Measurements from ENCODE around the gene PLA2R1.
A peak's percentile ranks its signal among the peaks of the same experiment; 100 is the strongest.

Gene PLA2R1

GRCh38 chr2:160028431-160029269 lies 33.8 kb downstream of the PLA2R1 start:
- DNase-seq = no peak

- peak; percentile 56 to 75 for DNase-seq
These were observed 40.3 kb downstream of the PLA2R1 start for GRCh38 chr2:160022162-160022561.

DNA sequence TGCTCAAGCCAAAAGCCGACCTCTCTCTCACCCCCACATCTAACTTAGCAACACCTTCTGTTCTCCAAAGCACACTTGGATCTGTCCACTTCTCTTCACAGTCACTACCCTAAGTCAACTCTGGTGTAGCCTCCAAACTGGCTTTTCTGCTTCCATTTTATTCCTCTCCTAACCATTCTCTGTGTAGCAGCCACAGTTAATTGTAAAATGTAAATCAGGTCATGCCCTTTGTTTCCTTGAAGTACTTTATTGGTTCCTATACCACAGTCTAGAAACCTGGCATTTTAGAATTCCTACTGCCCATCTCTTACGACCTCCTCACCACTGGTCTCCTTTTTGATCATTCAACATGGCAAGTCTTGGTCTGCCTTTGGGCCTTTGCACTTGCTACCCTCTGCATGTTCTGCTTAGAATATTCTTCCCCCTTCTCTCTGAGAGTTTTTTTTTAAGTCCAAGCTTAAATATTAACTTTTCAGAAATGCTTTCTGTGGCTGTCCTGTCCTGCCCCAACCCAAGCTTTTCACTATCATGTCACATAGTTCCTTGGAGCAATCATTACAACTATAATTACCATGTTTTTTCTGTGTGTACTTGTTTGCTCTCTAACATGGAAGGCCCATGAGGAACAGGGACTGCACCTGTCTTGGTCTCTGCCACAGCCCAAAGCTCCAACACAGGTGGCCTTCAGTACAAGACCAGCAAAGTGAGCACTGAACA lies 42.9 kb downstream of the PLA2R1 start:
- DNase-seq = no peak

DNA sequence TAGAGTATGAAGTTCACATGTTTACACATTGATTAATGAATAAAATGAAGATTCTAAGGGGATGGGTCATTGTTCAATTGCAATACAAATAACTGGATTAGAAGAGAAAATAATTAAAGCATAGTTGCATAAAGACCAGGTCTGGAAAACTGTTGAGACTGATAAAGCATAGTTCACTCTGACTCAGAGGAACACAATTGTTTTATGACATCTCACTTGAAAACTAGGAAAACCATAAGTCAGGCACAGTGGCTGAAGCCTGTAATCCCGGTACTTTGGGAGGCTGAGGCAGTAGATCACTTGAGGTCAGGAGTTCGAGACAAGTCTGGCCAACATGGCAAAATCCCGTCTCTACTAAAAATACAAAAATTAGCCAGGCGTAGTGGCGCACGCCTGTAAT lies 46.7 kb downstream of the PLA2R1 start:
- no peak for DNase-seq

- DNase-seq = peak; percentile 6 to 23
These were observed 48.2 kb downstream of the PLA2R1 start for GRCh38 chr2:160014227-160014626.

GRCh38 chr2:160010361-160011145 lies 51.9 kb downstream of the PLA2R1 start:
- no peak for DNase-seq

- DNase-seq = no peak
These were observed 55.3 kb downstream of the PLA2R1 start for GRCh38 chr2:160007111-160007510.

DNA sequence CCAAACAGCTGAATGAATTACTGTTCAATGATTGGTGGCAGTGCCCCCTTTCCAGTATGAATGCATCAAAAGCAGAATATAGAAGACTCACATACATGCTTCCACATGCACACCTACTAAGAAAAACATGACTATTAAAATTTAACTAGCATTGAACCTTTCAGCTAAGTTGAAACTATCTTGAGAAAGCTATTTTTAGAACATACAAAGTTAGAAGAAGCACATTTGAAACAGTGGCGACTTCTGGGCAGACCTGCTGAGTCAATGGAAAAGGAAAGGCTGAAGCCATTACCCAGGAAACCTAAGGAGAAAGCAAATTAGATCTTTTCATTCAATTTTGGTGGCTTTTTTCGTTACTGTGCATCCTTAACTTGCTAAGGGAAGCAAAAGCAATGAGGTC lies 55.9 kb downstream of the PLA2R1 start:
- no peak for DNase-seq

GRCh38 chr2:160005908-160006307 lies 56.5 kb downstream of the PLA2R1 start:
- DNase-seq = no peak

DNA sequence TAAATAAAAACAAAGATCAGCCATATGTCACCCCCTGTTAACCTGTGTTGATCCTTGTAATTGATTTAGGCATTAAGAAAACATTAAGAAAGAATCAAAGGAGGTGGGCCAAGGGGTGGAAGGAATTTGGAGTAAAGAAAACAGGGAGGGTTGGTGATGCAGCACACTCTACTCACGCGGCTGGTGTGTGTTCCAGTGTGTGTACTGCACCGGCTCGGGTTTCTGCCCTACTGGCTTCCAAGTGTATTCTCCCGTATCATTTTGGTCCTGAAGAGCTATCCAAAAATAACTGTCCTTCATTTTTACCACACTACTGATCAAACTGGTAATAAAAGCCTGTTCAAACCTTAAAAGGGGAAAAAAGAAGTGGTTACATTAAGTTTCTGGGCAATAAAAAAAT lies 56.9 kb downstream of the PLA2R1 start:
- DNase-seq = no peak

GRCh38 chr2:159998961-159999360 lies 63.5 kb downstream of the PLA2R1 start:
- DNase-seq = no peak

- no peak for DNase-seq
These were observed 64.2 kb downstream of the PLA2R1 start for GRCh38 chr2:159998243-159998642.

- DNase-seq = no peak
These were observed 65.4 kb downstream of the PLA2R1 start for GRCh38 chr2:159996792-159997546.

DNA sequence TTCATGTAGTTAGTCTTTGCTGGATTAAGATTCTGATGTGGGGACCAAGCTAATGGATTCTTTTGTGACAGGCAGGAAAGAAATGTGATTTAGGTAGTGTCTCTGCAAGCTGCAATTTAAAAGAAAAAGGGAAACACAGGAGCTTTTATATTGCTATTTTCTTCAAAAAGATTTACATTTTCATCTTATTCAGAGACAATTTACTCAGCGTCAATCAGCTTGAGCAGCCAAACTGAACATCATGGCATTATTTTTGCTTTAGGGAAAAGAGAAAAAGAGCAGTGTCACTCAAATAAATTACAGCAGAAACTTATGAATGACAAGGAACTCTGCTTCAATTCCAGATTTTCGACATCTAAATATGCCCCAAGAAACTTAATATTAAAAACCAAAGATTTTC lies 67.4 kb downstream of the PLA2R1 start:
- no peak for DNase-seq

- DNase-seq = no peak
These were observed 73.2 kb downstream of the PLA2R1 start for GRCh38 chr2:159989249-159989648.

- DNase-seq = no peak
These were observed 73.9 kb downstream of the PLA2R1 start for GRCh38 chr2:159988412-159988970.

DNA sequence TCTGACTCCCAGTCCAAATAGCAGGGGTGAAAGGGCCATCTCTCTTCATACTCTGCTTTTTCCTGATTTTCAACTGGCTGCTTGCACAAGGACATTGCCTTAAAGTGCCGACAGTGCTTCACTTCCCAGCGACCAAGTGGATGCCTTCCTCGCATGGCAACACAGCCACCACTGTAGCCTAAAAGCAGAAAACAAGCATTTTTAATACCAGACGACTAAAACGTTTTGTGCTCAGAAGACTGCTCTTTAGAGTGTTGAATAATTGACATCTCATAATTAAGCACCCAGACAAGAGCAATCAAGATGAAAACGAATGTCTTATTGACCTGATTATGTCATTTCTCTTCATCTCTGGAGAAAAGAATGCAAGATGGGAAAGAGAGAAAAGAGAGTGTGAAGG lies 75.2 kb downstream of the PLA2R1 start:
- DNase-seq = no peak

DNA sequence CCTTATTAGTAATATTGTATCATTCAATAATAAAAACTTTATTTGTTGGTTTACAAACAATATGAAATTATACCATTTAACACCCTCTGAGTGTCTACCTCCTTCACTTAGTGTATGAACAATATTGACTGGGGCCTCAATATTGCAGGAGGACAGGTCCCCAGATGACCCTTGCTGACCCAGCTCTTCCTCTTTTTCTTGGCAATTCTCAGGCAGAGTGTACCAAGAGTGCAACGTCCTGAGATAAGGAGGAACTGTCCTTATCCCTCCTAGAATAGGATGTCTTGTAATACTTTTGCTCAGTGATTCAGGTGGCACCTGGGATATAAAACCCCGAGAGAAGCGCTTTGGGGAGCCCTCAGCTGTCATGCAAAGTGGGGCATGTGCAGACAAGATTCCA lies 76.8 kb downstream of the PLA2R1 start:
- no peak for DNase-seq

DNA sequence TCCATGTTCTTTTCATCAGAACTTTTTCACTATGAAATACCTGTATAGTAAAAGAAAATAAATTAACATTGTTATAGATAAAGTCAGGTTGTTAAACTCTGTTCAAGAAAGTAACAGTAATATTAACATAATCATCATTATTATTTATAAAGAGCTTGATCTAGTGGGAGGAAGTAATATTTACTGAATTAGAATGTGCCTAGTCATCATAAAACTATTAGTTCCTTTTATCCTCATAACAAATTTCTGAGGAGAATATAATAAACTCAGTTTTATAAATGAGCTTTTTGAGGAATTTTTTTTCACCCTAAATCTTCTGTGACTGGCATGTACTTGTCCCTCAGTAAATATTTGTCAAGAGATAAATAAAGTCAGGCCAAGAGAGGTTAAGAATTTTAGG lies 78.4 kb downstream of the PLA2R1 start:
- DNase-seq = no peak

DNA sequence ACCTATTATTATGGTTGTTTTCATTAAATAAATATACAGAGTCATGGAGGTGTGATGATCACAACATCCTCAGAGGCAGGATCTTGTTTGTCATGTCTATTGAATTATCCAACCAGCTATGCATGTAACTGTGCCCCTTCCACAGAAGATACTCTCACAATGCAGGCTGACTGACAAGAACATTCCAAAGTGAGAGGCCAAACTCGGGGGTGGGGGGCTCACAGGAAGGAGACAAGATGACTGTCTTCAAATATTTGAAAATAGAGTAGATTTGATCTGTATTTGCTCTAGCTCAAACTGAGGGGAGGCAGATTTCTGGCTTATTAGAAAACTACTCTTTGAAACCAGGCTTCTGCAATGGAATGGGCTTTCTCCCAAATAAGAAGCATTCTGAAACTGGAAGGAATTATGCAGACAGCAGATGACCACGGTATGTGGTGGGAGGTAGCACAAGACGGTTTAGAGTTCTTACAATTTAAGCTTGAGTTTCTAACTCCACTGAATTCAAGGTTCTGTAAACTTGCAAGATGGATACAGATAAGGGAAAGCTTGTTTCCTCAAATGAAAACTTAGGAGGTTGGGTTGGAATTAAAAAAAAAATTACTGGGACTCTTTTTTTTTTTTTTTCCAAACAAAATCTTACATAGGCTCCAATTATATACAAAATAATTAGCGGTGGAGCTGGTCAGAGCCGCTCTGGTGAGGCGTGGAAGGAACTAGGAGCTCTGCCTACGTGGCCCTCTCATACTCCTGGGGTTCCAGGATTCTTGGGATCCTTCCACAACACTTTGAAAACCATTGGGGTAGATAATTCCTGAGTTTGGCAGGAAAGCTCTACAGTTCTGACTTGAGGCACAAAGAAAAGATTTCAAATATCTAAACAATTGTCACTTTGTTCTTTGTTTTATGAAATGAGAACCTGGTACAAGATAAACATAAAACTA lies 79.3 kb downstream of the PLA2R1 start:
- DNase-seq = no peak

DNA sequence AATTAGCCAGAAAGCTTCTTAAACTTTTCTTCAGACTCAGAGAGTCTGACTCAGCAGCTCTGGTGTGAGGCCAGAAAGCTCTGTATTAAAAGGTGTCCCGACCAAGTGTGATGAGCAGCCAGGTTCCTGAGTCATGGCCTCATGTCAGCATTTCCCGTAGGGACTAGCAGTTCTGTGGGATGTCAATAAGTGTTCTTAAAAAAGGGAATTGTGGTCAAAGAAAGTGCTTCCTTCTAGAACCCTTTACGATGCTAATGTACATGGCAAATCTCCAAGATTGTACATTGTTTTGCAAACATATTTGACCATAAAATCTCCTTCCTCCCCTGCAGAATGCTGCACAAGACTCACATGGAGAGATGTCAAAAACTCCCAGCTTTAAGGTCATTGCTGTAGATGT lies 80.1 kb downstream of the PLA2R1 start:
- DNase-seq = peak; percentile 16 to 20

All from Kasumi-1 (cell line).